ENCODE results near the gene STARD8. TPM values are rescaled to one million over a fixed set of nuclear protein-coding genes. Genes with fewer than 3 reads are reported as not detected.

Gene STARD8
- total RNA-seq, 2 experiments from 2014 or later = not detected

- Histone ChIP-seq H2AFZ (ENCODE audit: low read length) (no peak overlapping the region), H3K9me3 (ENCODE audit: low read length) (no peaks in the 10 kb centered on the region), H4K20me1 (ENCODE audit: insufficient read depth, low read length) (no peaks in the 10 kb centered on the region), H3K79me2 (ENCODE audit: insufficient read depth, low read depth, low read length) (no peaks in the 10 kb centered on the region), H3K27ac (ENCODE audit: low read depth, low read length, poor library complexity, severe bottlenecking) (no peak overlapping the region), H3K4me2 (ENCODE audit: low read length) (no peak overlapping the region), H3K4me1 (ENCODE audit: insufficient read depth, low read length, poor library complexity, severe bottlenecking) (no peaks in the 10 kb centered on the region), H3K4me3 (ENCODE audit: low read depth, low read length, poor library complexity, severe bottlenecking) (no peak overlapping the region), H3K36me3 (ENCODE audit: insufficient read depth, low read length) (no peaks in the 10 kb centered on the region), H3K9me2 (ENCODE audit: insufficient read depth, low read length) (no peaks in the 10 kb centered on the region)
- ChIA-PET POLR2A (no interaction called here), CTCF (ENCODE audit: unreplicated experiment) (no interaction called here)
- intact Hi-C loops (cut with micrococcal nuclease; ENCODE audit: unreplicated experiment) = no loop called here
- BruUV-seq (replicated peaks) = no TSS peak
- DNase-seq (ENCODE audit: low spot score) = no peak
- TF ChIP-seq, protein P1, sequence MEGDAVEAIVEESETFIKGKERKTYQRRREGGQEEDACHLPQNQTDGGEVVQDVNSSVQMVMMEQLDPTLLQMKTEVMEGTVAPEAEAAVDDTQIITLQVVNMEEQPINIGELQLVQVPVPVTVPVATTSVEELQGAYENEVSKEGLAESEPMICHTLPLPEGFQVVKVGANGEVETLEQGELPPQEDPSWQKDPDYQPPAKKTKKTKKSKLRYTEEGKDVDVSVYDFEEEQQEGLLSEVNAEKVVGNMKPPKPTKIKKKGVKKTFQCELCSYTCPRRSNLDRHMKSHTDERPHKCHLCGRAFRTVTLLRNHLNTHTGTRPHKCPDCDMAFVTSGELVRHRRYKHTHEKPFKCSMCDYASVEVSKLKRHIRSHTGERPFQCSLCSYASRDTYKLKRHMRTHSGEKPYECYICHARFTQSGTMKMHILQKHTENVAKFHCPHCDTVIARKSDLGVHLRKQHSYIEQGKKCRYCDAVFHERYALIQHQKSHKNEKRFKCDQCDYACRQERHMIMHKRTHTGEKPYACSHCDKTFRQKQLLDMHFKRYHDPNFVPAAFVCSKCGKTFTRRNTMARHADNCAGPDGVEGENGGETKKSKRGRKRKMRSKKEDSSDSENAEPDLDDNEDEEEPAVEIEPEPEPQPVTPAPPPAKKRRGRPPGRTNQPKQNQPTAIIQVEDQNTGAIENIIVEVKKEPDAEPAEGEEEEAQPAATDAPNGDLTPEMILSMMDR (conservative IDR thresholded peaks at IDR 0.05; ENCODE audit: low read length) = no peak
- TF ChIP-seq EZH2phosphoT487 (IDR thresholded peaks at IDR 0.05; ENCODE audit: borderline replicate concordance, low read depth, low read length) = no peak
Measured at GRCh38 chrX:68693481-68694434, 46.3 kb downstream of the STARD8 start.

DNA sequence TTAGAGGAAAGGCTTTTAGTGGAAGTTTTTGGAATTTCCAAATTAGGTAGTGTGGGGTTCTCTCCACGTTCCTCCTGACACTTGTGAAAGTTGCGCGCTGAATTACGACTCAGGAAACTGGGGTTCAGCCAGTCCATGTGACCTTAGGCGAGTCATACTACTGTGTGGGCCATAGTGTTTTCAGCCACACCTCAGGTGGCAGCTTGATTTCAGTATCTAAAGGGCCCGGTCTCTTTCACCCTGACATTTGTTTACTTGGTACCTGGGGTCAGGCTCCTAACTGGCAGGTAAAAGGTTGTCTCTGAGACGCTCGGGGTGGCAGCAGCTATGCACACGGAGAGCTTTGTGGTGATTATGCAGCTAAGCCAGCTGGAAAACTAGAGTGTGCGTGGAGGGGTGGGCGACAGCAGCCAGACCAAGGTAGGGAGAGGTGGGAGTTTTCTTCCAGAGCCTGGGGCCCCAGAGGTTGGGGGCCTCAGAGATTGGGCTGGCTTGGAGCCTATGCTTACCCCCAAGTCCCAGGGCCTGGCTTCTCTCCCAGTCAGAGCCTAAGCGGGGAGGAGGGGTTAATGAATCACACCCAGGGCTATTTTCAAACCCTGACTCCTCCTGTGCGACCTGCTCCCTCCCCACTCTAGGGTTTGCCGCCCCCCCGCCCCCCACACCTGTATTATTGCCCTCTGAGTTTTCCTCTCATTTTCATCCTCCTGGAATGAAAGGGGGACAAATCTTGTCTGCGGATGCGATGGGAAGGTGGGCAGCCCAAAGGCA lies 47.2 kb downstream of the STARD8 start:
- intact Hi-C loops (cut with micrococcal nuclease; ENCODE audit: unreplicated experiment) = no loop called here
- Histone ChIP-seq H3K9me2 (ENCODE audit: insufficient read depth, low read length) (no peaks in the 10 kb centered on the region), H2AFZ (ENCODE audit: low read length) (no peak overlapping the region), H4K20me1 (ENCODE audit: insufficient read depth, low read length) (no peaks in the 10 kb centered on the region), H3K79me2 (ENCODE audit: insufficient read depth, low read depth, low read length) (no peaks in the 10 kb centered on the region), H3K27ac (ENCODE audit: low read depth, low read length, poor library complexity, severe bottlenecking) (no peak overlapping the region), H3K4me1 (ENCODE audit: insufficient read depth, low read length, poor library complexity, severe bottlenecking) (no peaks in the 10 kb centered on the region), H3K9me3 (ENCODE audit: low read length) (no peaks in the 10 kb centered on the region), H3K4me2 (ENCODE audit: low read length) (no peak overlapping the region), H3K36me3 (ENCODE audit: insufficient read depth, low read length) (no peaks in the 10 kb centered on the region), H3K4me3 (ENCODE audit: low read depth, low read length, poor library complexity, severe bottlenecking) (no peak overlapping the region)
- no TSS peak for BruUV-seq (replicated peaks)
- ChIA-PET POLR2A (no interaction called here), CTCF (ENCODE audit: unreplicated experiment) (no interaction called here)
- no peak for TF ChIP-seq EZH2phosphoT487 (IDR thresholded peaks at IDR 0.05; ENCODE audit: borderline replicate concordance, low read depth, low read length)
- TF ChIP-seq, protein P1 (conservative IDR thresholded peaks at IDR 0.05; ENCODE audit: low read length) = no peak
- DNase-seq (ENCODE audit: low spot score) = no peak

Data from OCI-LY7 (cell line).